ENCODE results near the gene OGDH.

OGDH gene

GRCh38 chr7:44633254-44634186 is 27.1 kb downstream of the OGDH start:
- H3K27me3 Mint-ChIP-seq (ENCODE audit: low read depth) = no peaks in the 10 kb centered on the region
- DNase-seq (ENCODE audit: low spot score) = peak; percentile 76
- H3K27ac Mint-ChIP-seq = peak overlapping the region; percentile 100
- H3K4me1 Mint-ChIP-seq (ENCODE audit: low read depth) = peaks cover 77% of the 10 kb centered on the region
- peaks cover 60% of the 10 kb centered on the region for H3K36me3 Mint-ChIP-seq (ENCODE audit: low read depth)
- peak overlapping the region; percentile 66 for H3K4me3 Mint-ChIP-seq
- H3K9me3 Mint-ChIP-seq = no peaks in the 10 kb centered on the region

GRCh38 chr7:44634187-44634838 is 27.9 kb downstream of the OGDH start:
- DNase-seq (ENCODE audit: low spot score) = no peak
- Mint-ChIP-seq H3K27me3 (ENCODE audit: low read depth) (no peaks in the 10 kb centered on the region), H3K4me1 (ENCODE audit: low read depth) (peaks cover 80% of the 10 kb centered on the region), H3K9me3 (no peaks in the 10 kb centered on the region), H3K36me3 (ENCODE audit: low read depth) (peaks cover 56% of the 10 kb centered on the region), H3K27ac (peak overlapping the region; percentile 100), H3K4me3 (peak overlapping the region; percentile 66)

GRCh38 chr7:44634839-44635591 is 28.6 kb downstream of the OGDH start:
- no peaks in the 10 kb centered on the region for H3K27me3 Mint-ChIP-seq (ENCODE audit: low read depth)
- peaks cover 83% of the 10 kb centered on the region for H3K4me1 Mint-ChIP-seq (ENCODE audit: low read depth)
- H3K9me3 Mint-ChIP-seq = no peaks in the 10 kb centered on the region
- H3K36me3 Mint-ChIP-seq (ENCODE audit: low read depth) = peaks cover 57% of the 10 kb centered on the region
- peak overlapping the region; percentile 100 for H3K27ac Mint-ChIP-seq
- no peak overlapping the region for H3K4me3 Mint-ChIP-seq
- no peak for DNase-seq (ENCODE audit: low spot score)

- H3K4me1 Mint-ChIP-seq (ENCODE audit: low read depth) = peaks cover 79% of the 10 kb centered on the region
- peaks cover 53% of the 10 kb centered on the region for H3K36me3 Mint-ChIP-seq (ENCODE audit: low read depth)
- no peak overlapping the region for H3K4me3 Mint-ChIP-seq
- H3K27me3 Mint-ChIP-seq (ENCODE audit: low read depth) = no peaks in the 10 kb centered on the region
- no peak for DNase-seq (ENCODE audit: low spot score)
- H3K27ac Mint-ChIP-seq = peak overlapping the region; percentile 100
- no peaks in the 10 kb centered on the region for H3K9me3 Mint-ChIP-seq
These were observed 29.7 kb downstream of the OGDH start for GRCh38 chr7:44636041-44636584.

GRCh38 chr7:44636926-44637325 is 30.5 kb downstream of the OGDH start:
- no peak for DNase-seq (ENCODE audit: low spot score)
- Mint-ChIP-seq H3K4me3 (peak overlapping the region; percentile 17), H3K27me3 (ENCODE audit: low read depth) (no peaks in the 10 kb centered on the region), H3K9me3 (no peaks in the 10 kb centered on the region), H3K27ac (peak overlapping the region; percentile 100), H3K36me3 (ENCODE audit: low read depth) (peaks cover 53% of the 10 kb centered on the region), H3K4me1 (ENCODE audit: low read depth) (peaks cover 76% of the 10 kb centered on the region)

GRCh38 chr7:44637788-44638594 is 31.6 kb downstream of the OGDH start:
- Mint-ChIP-seq H3K4me3 (peak overlapping the region; percentile 87), H3K36me3 (ENCODE audit: low read depth) (peaks cover 55% of the 10 kb centered on the region), H3K9me3 (no peaks in the 10 kb centered on the region), H3K4me1 (ENCODE audit: low read depth) (peaks cover 73% of the 10 kb centered on the region), H3K27ac (peak overlapping the region; percentile 100), H3K27me3 (ENCODE audit: low read depth) (no peaks in the 10 kb centered on the region)
- peak; percentile 83 for DNase-seq (ENCODE audit: low spot score)

- peaks cover 71% of the 10 kb centered on the region for H3K4me1 Mint-ChIP-seq (ENCODE audit: low read depth)
- peak overlapping the region; percentile 100 for H3K27ac Mint-ChIP-seq
- no peaks in the 10 kb centered on the region for H3K9me3 Mint-ChIP-seq
- no peaks in the 10 kb centered on the region for H3K27me3 Mint-ChIP-seq (ENCODE audit: low read depth)
- peak overlapping the region; percentile 87 for H3K4me3 Mint-ChIP-seq
- peak; percentile 85 for DNase-seq (ENCODE audit: low spot score)
- peaks cover 48% of the 10 kb centered on the region for H3K36me3 Mint-ChIP-seq (ENCODE audit: low read depth)
These were observed 32.5 kb downstream of the OGDH start for GRCh38 chr7:44638611-44639557.

- Mint-ChIP-seq H3K27me3 (ENCODE audit: low read depth) (no peaks in the 10 kb centered on the region), H3K9me3 (no peaks in the 10 kb centered on the region), H3K4me1 (ENCODE audit: low read depth) (peaks cover 62% of the 10 kb centered on the region), H3K4me3 (peak overlapping the region; percentile 87), H3K36me3 (ENCODE audit: low read depth) (peaks cover 41% of the 10 kb centered on the region), H3K27ac (peak overlapping the region; percentile 100)
- no peak for DNase-seq (ENCODE audit: low spot score)
These were observed 33.4 kb downstream of the OGDH start for GRCh38 chr7:44639671-44640321.

GRCh38 chr7:44643206-44643605 is 36.8 kb downstream of the OGDH start:
- peaks cover 38% of the 10 kb centered on the region for H3K4me1 Mint-ChIP-seq (ENCODE audit: low read depth)
- H3K9me3 Mint-ChIP-seq = no peaks in the 10 kb centered on the region
- no peak overlapping the region for H3K4me3 Mint-ChIP-seq
- no peak for DNase-seq (ENCODE audit: low spot score)
- peaks cover 35% of the 10 kb centered on the region for H3K36me3 Mint-ChIP-seq (ENCODE audit: low read depth)
- no peaks in the 10 kb centered on the region for H3K27me3 Mint-ChIP-seq (ENCODE audit: low read depth)
- peak overlapping the region; percentile 45 for H3K27ac Mint-ChIP-seq

GRCh38 chr7:44645254-44645653 is 38.8 kb downstream of the OGDH start:
- Mint-ChIP-seq H3K4me3 (no peak overlapping the region), H3K27me3 (ENCODE audit: low read depth) (no peaks in the 10 kb centered on the region), H3K9me3 (no peaks in the 10 kb centered on the region), H3K36me3 (ENCODE audit: low read depth) (peaks cover 37% of the 10 kb centered on the region), H3K27ac (no peak overlapping the region), H3K4me1 (ENCODE audit: low read depth) (peaks cover 19% of the 10 kb centered on the region)
- no peak for DNase-seq (ENCODE audit: low spot score)

GRCh38 chr7:44645696-44646095 is 39.3 kb downstream of the OGDH start:
- Mint-ChIP-seq H3K4me3 (no peak overlapping the region), H3K36me3 (ENCODE audit: low read depth) (peaks cover 37% of the 10 kb centered on the region), H3K27ac (peak overlapping the region; percentile 54)

More at GRCh38 chr7:44645696-44646095, 39.3 kb downstream of the OGDH start:
- no peaks in the 10 kb centered on the region for H3K27me3 Mint-ChIP-seq (ENCODE audit: low read depth)
- no peaks in the 10 kb centered on the region for H3K9me3 Mint-ChIP-seq
- H3K4me1 Mint-ChIP-seq (ENCODE audit: low read depth) = peaks cover 15% of the 10 kb centered on the region
- no peak for DNase-seq (ENCODE audit: low spot score)
